ENCODE results near the gene VARS2. TPM values are rescaled to one million over a fixed set of nuclear protein-coding genes. Genes with fewer than 3 reads are reported as not detected.

The VARS2 gene
- total RNA-seq, 6 donors from 2014 or later = 23.0 to 56.6 (median 29.5) TPM

DNA sequence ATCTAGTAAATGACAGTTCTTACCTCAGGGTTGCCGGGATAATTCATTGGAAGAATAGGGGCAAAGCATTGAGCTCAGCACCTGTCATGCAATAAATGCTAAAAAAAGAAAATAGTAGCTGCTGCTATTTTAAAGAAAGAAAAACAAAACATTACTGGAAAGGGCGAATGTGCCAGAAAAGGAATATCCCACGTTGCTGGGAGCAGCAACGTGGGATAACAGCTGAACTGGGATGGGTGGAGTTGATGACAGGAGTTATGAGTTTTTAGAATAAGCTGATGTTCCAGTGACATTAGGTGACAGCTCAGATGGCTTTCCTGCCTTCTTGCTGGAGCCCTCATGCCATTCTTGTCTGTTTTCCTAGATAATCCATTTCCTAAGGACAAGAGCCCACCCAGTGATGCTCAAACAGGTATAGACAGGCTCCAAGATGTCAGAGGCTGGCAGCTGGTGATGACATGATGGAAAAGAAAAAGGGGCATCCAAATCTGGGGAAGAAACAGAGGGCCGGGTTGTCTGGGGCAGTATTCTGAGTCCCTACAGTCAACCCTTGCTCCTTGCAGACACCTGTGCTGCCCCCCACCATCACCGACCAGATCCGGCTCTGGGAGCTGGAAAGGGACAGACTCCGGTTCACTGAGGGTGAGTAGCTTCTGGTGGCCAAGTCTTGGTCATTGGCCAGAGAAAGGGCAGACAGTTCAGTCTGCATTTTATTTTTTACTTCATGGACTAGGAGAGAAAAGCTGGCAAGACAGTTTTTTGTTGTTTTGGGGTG lies 1.1 kb upstream of the VARS2 start:
- DNase-seq = no peak
- 85 to 87% methylated on average over 8 of the region's 8 CpGs for WGBS, 2 donors
- no peaks in the 10 kb centered on the region for H3K27me3 ChIP-seq
- peaks cover 11 to 41% (median 23%) of the 10 kb centered on the region in 4 donors for H3K36me3 ChIP-seq
- peaks cover 30 to 53% (median 37%) of the 10 kb centered on the region in 4 donors for H3K4me1 ChIP-seq
- H3K4me3 ChIP-seq = peak overlapping the region in 2 of 4 donors; percentile 68 to 79
- TF ChIP-seq POLR2AphosphoS5 (IDR thresholded peaks at IDR 0.05) = no peak
- no peak for ATAC-seq (ENCODE audit: low FRiP score in 2 of 2)
- no peaks in the 10 kb centered on the region for H3K9me3 ChIP-seq
- peak overlapping the region; percentile 86 to 94 (median 90) for H3K27ac ChIP-seq

DNA sequence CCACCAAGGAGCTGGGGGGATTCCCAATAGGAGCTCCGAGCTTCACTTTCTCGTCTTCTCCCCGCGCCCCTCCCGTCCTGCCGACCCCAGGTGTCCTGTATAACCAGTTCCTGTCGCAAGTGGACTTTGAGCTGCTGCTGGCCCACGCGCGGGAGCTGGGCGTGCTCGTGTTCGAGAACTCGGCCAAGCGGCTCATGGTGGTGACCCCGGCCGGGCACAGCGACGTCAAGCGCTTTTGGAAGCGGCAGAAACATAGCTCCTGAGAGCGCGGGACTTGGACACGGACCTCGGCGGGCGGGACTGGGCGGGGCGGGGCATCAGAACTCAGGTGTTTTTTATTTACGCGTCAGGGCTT lies 340 bp upstream of the VARS2 start:
- ATAC-seq (ENCODE audit: low FRiP score in 2 of 2) (peak in 1 of 2 donors; percentile 62), DNase-seq (no peak)
- H3K27me3 ChIP-seq = no peaks in the 10 kb centered on the region
- WGBS, 2 donors = 15 to 65% methylated on average over 6 to 31 of the region's 31 CpGs
- H3K4me1 ChIP-seq = peaks cover 26 to 49% (median 35%) of the 10 kb centered on the region in 4 donors
- peak overlapping the region in 3 of 4 donors; percentile 51 to 79 (median 68) for H3K4me3 ChIP-seq
- peak overlapping the region; percentile 86 to 94 (median 90) for H3K27ac ChIP-seq
- H3K9me3 ChIP-seq = no peaks in the 10 kb centered on the region
- TF ChIP-seq EP300 (IDR thresholded peaks at IDR 0.05) = no peak
- TF ChIP-seq, protein P1, sequence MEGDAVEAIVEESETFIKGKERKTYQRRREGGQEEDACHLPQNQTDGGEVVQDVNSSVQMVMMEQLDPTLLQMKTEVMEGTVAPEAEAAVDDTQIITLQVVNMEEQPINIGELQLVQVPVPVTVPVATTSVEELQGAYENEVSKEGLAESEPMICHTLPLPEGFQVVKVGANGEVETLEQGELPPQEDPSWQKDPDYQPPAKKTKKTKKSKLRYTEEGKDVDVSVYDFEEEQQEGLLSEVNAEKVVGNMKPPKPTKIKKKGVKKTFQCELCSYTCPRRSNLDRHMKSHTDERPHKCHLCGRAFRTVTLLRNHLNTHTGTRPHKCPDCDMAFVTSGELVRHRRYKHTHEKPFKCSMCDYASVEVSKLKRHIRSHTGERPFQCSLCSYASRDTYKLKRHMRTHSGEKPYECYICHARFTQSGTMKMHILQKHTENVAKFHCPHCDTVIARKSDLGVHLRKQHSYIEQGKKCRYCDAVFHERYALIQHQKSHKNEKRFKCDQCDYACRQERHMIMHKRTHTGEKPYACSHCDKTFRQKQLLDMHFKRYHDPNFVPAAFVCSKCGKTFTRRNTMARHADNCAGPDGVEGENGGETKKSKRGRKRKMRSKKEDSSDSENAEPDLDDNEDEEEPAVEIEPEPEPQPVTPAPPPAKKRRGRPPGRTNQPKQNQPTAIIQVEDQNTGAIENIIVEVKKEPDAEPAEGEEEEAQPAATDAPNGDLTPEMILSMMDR (IDR thresholded peaks at IDR 0.05) = no peak
- no peak for TF ChIP-seq POLR2A (IDR thresholded peaks at IDR 0.05)
- no peak for TF ChIP-seq POLR2AphosphoS5 (IDR thresholded peaks at IDR 0.05)
- H3K36me3 ChIP-seq = peaks cover 11 to 48% (median 23%) of the 10 kb centered on the region in 4 donors

GRCh38 chr6:30914854-30915590 lies 984 bp downstream of the VARS2 start:
- Histone ChIP-seq H3K4me3 (peak overlapping the region in 3 of 4 donors; percentile 51 to 79 (median 68)), H3K9me3 (no peaks in the 10 kb centered on the region), H3K27ac (peak overlapping the region; percentile 86 to 94 (median 90)), H3K36me3 (peaks cover 13 to 57% (median 29%) of the 10 kb centered on the region in 4 donors), H3K4me1 (peaks cover 22 to 44% (median 28%) of the 10 kb centered on the region in 4 donors), H3K27me3 (no peaks in the 10 kb centered on the region)
- DNase-seq (no peak), ATAC-seq (ENCODE audit: low FRiP score in 2 of 2) (no peak)
- WGBS, 2 donors = 46 to 47% methylated on average over 16 to 17 of the region's 17 CpGs
- no peak for TF ChIP-seq EP300 (IDR thresholded peaks at IDR 0.05)
- TF ChIP-seq, protein P1 (IDR thresholded peaks at IDR 0.05) = no peak
- TF ChIP-seq POLR2A (IDR thresholded peaks at IDR 0.05) = no peak
- no peak for TF ChIP-seq POLR2AphosphoS5 (IDR thresholded peaks at IDR 0.05)

DNA sequence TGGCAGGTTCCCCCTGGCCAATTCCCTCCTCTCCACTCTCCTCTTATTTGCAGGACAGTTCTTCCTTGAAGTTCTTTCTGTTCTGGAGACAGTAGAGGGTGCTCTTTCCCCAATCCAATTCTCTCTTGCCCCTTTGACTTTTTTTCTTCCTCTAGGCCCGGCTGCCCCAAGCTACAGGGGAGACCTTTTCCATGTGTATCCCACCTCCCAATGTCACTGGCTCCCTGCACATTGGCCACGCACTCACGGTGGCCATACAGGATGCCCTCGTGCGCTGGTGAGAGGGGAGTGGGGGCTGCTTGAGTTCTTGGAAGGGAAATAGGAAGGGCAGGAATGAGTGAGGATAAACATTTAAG lies 1.5 kb downstream of the VARS2 start:
- no peaks in the 10 kb centered on the region for H3K27me3 ChIP-seq
- no peaks in the 10 kb centered on the region for H3K9me3 ChIP-seq
- no peak for DNase-seq
- TF ChIP-seq POLR2AphosphoS5 (IDR thresholded peaks at IDR 0.05) (no peak), POLR2A (IDR thresholded peaks at IDR 0.05) (peak in 1 of 4 donors; percentile 4)
- TF ChIP-seq, protein P1 (IDR thresholded peaks at IDR 0.05) = peak; percentile 19 to 70 (median 54)
- WGBS, 2 donors = 11 to 14% methylated on average over 5 of the region's 5 CpGs
- peaks cover 14 to 57% (median 30%) of the 10 kb centered on the region in 4 donors for H3K36me3 ChIP-seq
- H3K4me3 ChIP-seq = no peak overlapping the region
- peak; percentile 23 to 45 for ATAC-seq (ENCODE audit: low FRiP score in 2 of 2)
- H3K4me1 ChIP-seq = peaks cover 22 to 44% (median 28%) of the 10 kb centered on the region in 4 donors
- H3K27ac ChIP-seq = peak overlapping the region; percentile 86 to 94 (median 90)

DNA sequence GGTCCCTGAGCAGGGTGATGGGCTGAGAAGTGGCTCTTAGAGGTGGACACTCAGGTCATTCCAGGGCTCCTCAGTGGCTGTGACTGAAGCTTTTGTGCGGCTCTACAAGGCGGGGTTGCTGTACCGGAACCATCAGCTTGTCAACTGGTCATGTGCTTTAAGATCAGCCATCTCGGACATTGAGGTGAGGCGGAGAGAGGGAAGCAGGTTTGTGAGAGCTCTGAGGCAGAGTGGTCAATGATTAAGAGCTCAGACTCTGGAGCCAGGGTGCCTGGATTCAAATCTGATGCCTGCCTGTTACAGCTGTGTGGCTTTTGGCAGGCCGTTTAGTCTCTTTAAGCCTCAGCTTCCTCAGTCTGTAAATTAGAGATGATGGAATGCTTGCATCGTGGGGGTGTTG lies 3.0 kb downstream of the VARS2 start:
- Histone ChIP-seq H3K27ac (no peak overlapping the region), H3K4me1 (peaks cover 22 to 44% (median 28%) of the 10 kb centered on the region in 4 donors), H3K4me3 (no peak overlapping the region), H3K36me3 (peaks cover 13 to 57% (median 34%) of the 10 kb centered on the region in 4 donors), H3K27me3 (no peaks in the 10 kb centered on the region), H3K9me3 (no peaks in the 10 kb centered on the region)
- ATAC-seq (ENCODE audit: low FRiP score in 2 of 2) = no peak
- TF ChIP-seq POLR2A (IDR thresholded peaks at IDR 0.05) = no peak
- no peak for TF ChIP-seq POLR2AphosphoS5 (IDR thresholded peaks at IDR 0.05)
- no peak for TF ChIP-seq EP300 (IDR thresholded peaks at IDR 0.05)
- TF ChIP-seq, protein P1 (IDR thresholded peaks at IDR 0.05) = no peak
- no peak for DNase-seq
- WGBS, 2 donors = 86 to 95% methylated on average over 7 of the region's 7 CpGs
